ENCODE results near the gene EXOC7. TPM values are rescaled to one million over a fixed set of nuclear protein-coding genes. Genes with fewer than 3 reads are reported as not detected.

EXOC7 gene
- total and polyA plus RNA-seq, 2 of the 8 experiments (the other 6 are each of a cell fraction or from before 2014, with no cell fraction given) = 77.1 to 92.6 TPM

GRCh38 chr17:76065775-76066174, 37.8 kb downstream of the EXOC7 start (continued):
- no peak for TF ChIP-seq CHD7 (IDR thresholded peaks at IDR 0.05; ENCODE audit: insufficient replicate concordance, low read length)
- no peak for TF ChIP-seq GTF2F1 (IDR thresholded peaks at IDR 0.05; ENCODE audit: borderline replicate concordance, low read depth, low read length)
- TF ChIP-seq TCF12 (IDR thresholded peaks at IDR 0.05; ENCODE audit: low read depth, low read length) = no peak
- no peak for TF ChIP-seq SAP30 (IDR thresholded peaks at IDR 0.05; ENCODE audit: insufficient read depth, insufficient replicate concordance, low read length)
- TF ChIP-seq TBP (IDR thresholded peaks at IDR 0.05; ENCODE audit: low read depth, low read length) = no peak
- TF ChIP-seq TEAD4 (IDR thresholded peaks at IDR 0.05; ENCODE audit: low read depth, low read length) = no peak
- TF ChIP-seq EGR1 (IDR thresholded peaks at IDR 0.05; ENCODE audit: borderline replicate concordance, low read depth, low read length) = no peak
- TF ChIP-seq ZNF274 (IDR thresholded peaks at IDR 0.05; ENCODE audit: borderline replicate concordance, extremely low read depth, low read length) = no peak
- no peak for TF ChIP-seq EP300 (IDR thresholded peaks at IDR 0.05; ENCODE audit: borderline replicate concordance in 1 of 2, low read depth in 2 of 2, low read length in 2 of 2)
- TF ChIP-seq TAF7 (optimal IDR thresholded peaks at IDR 0.05; ENCODE audit: borderline replicate concordance, low read depth, low read length) = no peak
- TF ChIP-seq NRF1 (IDR thresholded peaks at IDR 0.05; ENCODE audit: low read depth, low read length) = no peak
- TF ChIP-seq BACH1 (IDR thresholded peaks at IDR 0.05; ENCODE audit: low read length) = no peak

All from H1 (cell line).